H9 (cell line): Measurements from ENCODE around the gene UBAC1. TPM values are rescaled to one million over a fixed set of nuclear protein-coding genes. Genes with fewer than 3 reads are reported as not detected.

ENCODE experiments used
- DNase-seq: peaks from one replicate; pipeline ENCODE4 v3.0.0-alpha.2; 2017
- H2AFZ ChIP-seq: one replicate; pipeline ENCODE4 v1.6.1; 2013; ENCODE audit warnings: mild to moderate bottlenecking, low read length, control low read depth, moderate library complexity
- H2AK5ac ChIP-seq: 2 replicates; pipeline ENCODE4 v1.6.1; 2013; ENCODE audit warnings: low read length, control low read depth, mixed read lengths; ENCODE audit not compliant: insufficient read length
- H2BK120ac ChIP-seq: one replicate; pipeline ENCODE4 v1.6.1; 2013; ENCODE audit warnings: low read depth, mild to moderate bottlenecking, low read length, control low read depth, inconsistent platforms; ENCODE audit not compliant: poor library complexity, severe bottlenecking
- H2BK12ac ChIP-seq: 2 replicates; pipeline ENCODE4 v1.6.1; 2013; ENCODE audit warnings: low read length, control low read depth, mixed read lengths, low read depth; ENCODE audit not compliant: insufficient read length
- H2BK15ac ChIP-seq: 2 replicates; pipeline ENCODE4 v1.6.1; 2013; ENCODE audit warnings: low read depth, low read length, control low read depth
- H2BK20ac ChIP-seq: one replicate; pipeline ENCODE4 v1.6.1; 2013; ENCODE audit warnings: low read depth, mild to moderate bottlenecking, low read length, control low read depth, inconsistent platforms; ENCODE audit not compliant: poor library complexity, severe bottlenecking
- H2BK5ac ChIP-seq: 2 replicates; pipeline ENCODE4 v1.6.1; 2013; ENCODE audit warnings: low read length, control low read depth, mixed read lengths; ENCODE audit not compliant: insufficient read length
- H3K14ac ChIP-seq: 2 replicates; pipeline ENCODE4 v1.6.1; 2013; ENCODE audit warnings: low read length, control low read depth; ENCODE audit not compliant: insufficient read depth
- H3K18ac ChIP-seq: 2 replicates; pipeline ENCODE4 v1.6.1; 2013; ENCODE audit warnings: low read depth, mild to moderate bottlenecking, mixed read lengths, low read length, control low read depth; ENCODE audit not compliant: insufficient read length
- H3K23ac ChIP-seq: 2 replicates; pipeline ENCODE4 v1.6.1; 2013; ENCODE audit warnings: low read length, control low read depth, mixed read lengths, low read depth; ENCODE audit not compliant: insufficient read length
- H3K23me2 ChIP-seq: 2 replicates; pipeline ENCODE4 v1.6.1; 2013; ENCODE audit warnings: low read depth, mild to moderate bottlenecking, mixed read lengths, low read length, control low read depth; ENCODE audit not compliant: insufficient read length, poor library complexity, severe bottlenecking
- H3K27ac ChIP-seq: 2 replicates; pipeline ENCODE4 v1.5.1; 2013; ENCODE audit warnings: low read length, control low read depth, mixed read lengths, low read depth; ENCODE audit not compliant: insufficient read length
- H3K27me3 ChIP-seq: 2 replicates; pipeline ENCODE4 v1.6.1; 2013; ENCODE audit warnings: low read length, control low read depth, inconsistent platforms; ENCODE audit not compliant: insufficient read depth
- H3K4ac ChIP-seq: 2 replicates; pipeline ENCODE4 v1.6.1; 2013; ENCODE audit warnings: low read depth, mild to moderate bottlenecking, control low read depth, inconsistent platforms, low read length, moderate library complexity
- H3K4me1 ChIP-seq: 2 replicates; pipeline ENCODE4 v1.6.1; 2013; ENCODE audit warnings: low read length, control low read depth, inconsistent platforms; ENCODE audit not compliant: insufficient read depth
- H3K4me2 ChIP-seq: 2 replicates; pipeline ENCODE4 v1.6.1; 2013; ENCODE audit warnings: low read length, control low read depth, mixed read lengths; ENCODE audit not compliant: insufficient read length, insufficient read depth
- H3K56ac ChIP-seq: 2 replicates; pipeline ENCODE4 v1.6.1; 2013; ENCODE audit warnings: low read depth, mild to moderate bottlenecking, mixed read lengths, low read length, control low read depth; ENCODE audit not compliant: insufficient read length
- H3K79me1 ChIP-seq: 2 replicates; pipeline ENCODE4 v1.6.1; 2013; ENCODE audit warnings: low read depth, mild to moderate bottlenecking, moderate library complexity, low read length, control low read depth, inconsistent platforms; ENCODE audit not compliant: insufficient read depth, poor library complexity, severe bottlenecking
- H3K79me2 ChIP-seq: 2 replicates; pipeline ENCODE4 v1.6.1; 2013; ENCODE audit warnings: low read length, control low read depth, inconsistent platforms; ENCODE audit not compliant: insufficient read depth
- H3K9ac ChIP-seq: 2 replicates; pipeline ENCODE4 v1.6.1; 2013; ENCODE audit warnings: low read length, control low read depth, mixed read lengths; ENCODE audit not compliant: insufficient read length; ENCODE audit errors: extremely low read depth
- H3K9me3 ChIP-seq: one replicate; pipeline ENCODE4 v1.6.1; 2013; ENCODE audit warnings: low read depth, low read length, inconsistent platforms; ENCODE audit not compliant: control insufficient read depth
- H3T11ph ChIP-seq: one replicate; pipeline ENCODE4 v1.6.1; 2013; ENCODE audit warnings: mild to moderate bottlenecking, low read length, control low read depth, inconsistent platforms
- H4K20me1 ChIP-seq: one replicate; pipeline ENCODE4 v1.6.1; 2013; ENCODE audit not compliant: control insufficient read depth, insufficient read length, insufficient read depth
- H4K5ac ChIP-seq: 2 replicates; pipeline ENCODE4 v1.6.1; 2013; ENCODE audit warnings: low read depth, mild to moderate bottlenecking, mixed read lengths, low read length, control low read depth; ENCODE audit not compliant: insufficient read length
- H4K8ac ChIP-seq: replicated peaks from 2 replicates; pipeline ENCODE4 v1.6.1; 2013; ENCODE audit warnings: low read length, control low read depth, mixed read lengths, low read depth; ENCODE audit not compliant: insufficient read length
- H4K91ac ChIP-seq: 2 replicates; pipeline ENCODE4 v1.6.1; 2013; ENCODE audit warnings: low read depth, mild to moderate bottlenecking, moderate library complexity, mixed read lengths, low read length, control low read depth; ENCODE audit not compliant: insufficient read length
- H3K27ac Mint-ChIP-seq, 3 experiments: 2 replicates in 2 of 3; 3 replicates in 1 of 3; pipeline ENCODE4 v1.8.0; 2020 to 2021; ENCODE audit warnings: mixed read lengths in 3 of 3, mild to moderate bottlenecking in 1 of 3, moderate library complexity in 1 of 3
- H3K27me3 Mint-ChIP-seq: 2 replicates; pipeline ENCODE4 v1.8.0; 2021; ENCODE audit warnings: low read depth, mild to moderate bottlenecking, moderate library complexity, mixed read lengths
- H3K36me3 Mint-ChIP-seq, 3 experiments: 2 replicates in 2 of 3; 3 replicates in 1 of 3; pipeline ENCODE4 v1.8.0; 2020 to 2021; ENCODE audit warnings: low read depth in 3 of 3, mixed read lengths in 3 of 3; ENCODE audit not compliant: insufficient read depth in 1 of 3
- H3K4me1 Mint-ChIP-seq, 2 experiments: 2 replicates each; pipeline ENCODE4 v1.8.0; 2020; ENCODE audit warnings: mixed read lengths in 2 of 2
- H3K4me3 Mint-ChIP-seq, 2 experiments: 2 replicates in 1 of 2; 3 replicates in 1 of 2; pipeline ENCODE4 v1.8.0; 2020 to 2021; ENCODE audit warnings: mild to moderate bottlenecking in 2 of 2, mixed read lengths in 2 of 2, moderate library complexity in 1 of 2
- H3K9me3 Mint-ChIP-seq, 2 experiments: 2 replicates in 1 of 2; 3 replicates in 1 of 2; pipeline ENCODE4 v1.8.0; 2020; ENCODE audit warnings: mild to moderate bottlenecking in 2 of 2, mixed read lengths in 2 of 2, moderate library complexity in 1 of 2
- CTCF ChIP-seq: fragments of 200-600 bp; sonication (generic); conservative IDR thresholded peaks from 3 replicates; pipeline ENCODE4 v1.8.0; 2021; ENCODE audit warnings: antibody characterized with exemption, mild to moderate bottlenecking
- WGBS: extraction: QIAGEN DNeasy Blood & Tissue Kit; methylation state at CpG from one replicate; pipeline ENCODE4 v1.1.7; 2013; ENCODE audit warnings: missing lambda C conversion rate, low lambda C conversion rate, mixed read lengths; ENCODE audit not compliant: insufficient read length; ENCODE audit errors: extremely low coverage; 5-methylcytosine and 5-hydroxymethylcytosine counted together
- total RNA-seq: library from RNA; stranded (reverse); gene quantifications from 2 replicates; pipeline ENCODE4 v1.2.1, GENCODE V29; 2021

Gene UBAC1
- total RNA-seq, 1 experiment from 2014 or later, result 47.5 TPM

GRCh38 chr9:135896626-135897025 is 64.5 kb downstream of the UBAC1 start:
- H3K9me3 Mint-ChIP-seq, result peaks cover 16 to 23% of the 10 kb centered on the region in 2 experiments

More at GRCh38 chr9:135896626-135897025, 64.5 kb downstream of the UBAC1 start:
- Histone ChIP-seq H4K5ac (no peak overlapping the region), H3K27me3 (no peaks in the 10 kb centered on the region), H3K79me2 (peaks cover 72% of the 10 kb centered on the region), H2BK20ac (no peak overlapping the region), H3K27ac (no peak overlapping the region), H2AK5ac (no peak overlapping the region), H3K56ac (no peak overlapping the region), H3K79me1 (peaks cover 4% of the 10 kb centered on the region), H3K9ac (no peak overlapping the region), H3K18ac (no peak overlapping the region), H2BK12ac (no peak overlapping the region), H3K4me2 (no peak overlapping the region), H3K23ac (no peak overlapping the region), H4K91ac (no peak overlapping the region), H2BK15ac (no peak overlapping the region), H3K14ac (no peak overlapping the region), H4K20me1 (peaks cover 3% of the 10 kb centered on the region), H3K9me3 (no peaks in the 10 kb centered on the region), H3K4me1 (peaks cover 3% of the 10 kb centered on the region; the same call in 1 of the 2 replicates), H2BK120ac (no peak overlapping the region), H3T11ph (no peak overlapping the region), H4K8ac (no peak overlapping the region), H2AFZ (no peak overlapping the region), H3K23me2 (no peaks in the 10 kb centered on the region), H2BK5ac (no peak overlapping the region), H3K4ac (no peak overlapping the region)
- no CpG with 5 or more reads among the region's 2 CpGs for WGBS
- H3K4me1 Mint-ChIP-seq, result peaks cover 35 to 41% of the 10 kb centered on the region in 2 experiments
- TF ChIP-seq CTCF, result no peak
- H3K4me3 Mint-ChIP-seq, result no peak overlapping the region
- H3K36me3 Mint-ChIP-seq, result peaks cover 33 to 52% (median 39%) of the 10 kb centered on the region in 3 experiments
- H3K27me3 Mint-ChIP-seq, result no peaks in the 10 kb centered on the region
- no peak for DNase-seq
- no peak overlapping the region for H3K27ac Mint-ChIP-seq
